Gastroesophageal sphincter (tissue), 3 donors: ENCODE data around the gene DERA.

ENCODE experiments used
- CTCF ChIP-seq, 4 experiments: fragments of 200-600 bp in 2 of 4; fragments of 450-650 bp in 2 of 4; sonication (generic) in 1 of 4; IDR thresholded peaks; one replicate each; pipeline ENCODE4 v1.5.1; 2017 to 2019; ENCODE audit warnings: antibody characterized with exemption in 4 of 4, mild to moderate bottlenecking in 2 of 4, moderate library complexity in 2 of 4
- POLR2A ChIP-seq, 2 donors: fragments of 450-650 bp; IDR thresholded peaks; one replicate each; pipeline ENCODE4 v1.6.1; 2017; ENCODE audit warnings: antibody characterized with exemption in 2 of 2, mild to moderate bottlenecking in 2 of 2, moderate library complexity in 1 of 2
- POLR2AphosphoS5 ChIP-seq: sonication (generic); formaldehyde crosslinking; IDR thresholded peaks from one replicate; pipeline ENCODE4 v1.6.1; 2017; ENCODE audit warnings: antibody characterized with exemption

DNA sequence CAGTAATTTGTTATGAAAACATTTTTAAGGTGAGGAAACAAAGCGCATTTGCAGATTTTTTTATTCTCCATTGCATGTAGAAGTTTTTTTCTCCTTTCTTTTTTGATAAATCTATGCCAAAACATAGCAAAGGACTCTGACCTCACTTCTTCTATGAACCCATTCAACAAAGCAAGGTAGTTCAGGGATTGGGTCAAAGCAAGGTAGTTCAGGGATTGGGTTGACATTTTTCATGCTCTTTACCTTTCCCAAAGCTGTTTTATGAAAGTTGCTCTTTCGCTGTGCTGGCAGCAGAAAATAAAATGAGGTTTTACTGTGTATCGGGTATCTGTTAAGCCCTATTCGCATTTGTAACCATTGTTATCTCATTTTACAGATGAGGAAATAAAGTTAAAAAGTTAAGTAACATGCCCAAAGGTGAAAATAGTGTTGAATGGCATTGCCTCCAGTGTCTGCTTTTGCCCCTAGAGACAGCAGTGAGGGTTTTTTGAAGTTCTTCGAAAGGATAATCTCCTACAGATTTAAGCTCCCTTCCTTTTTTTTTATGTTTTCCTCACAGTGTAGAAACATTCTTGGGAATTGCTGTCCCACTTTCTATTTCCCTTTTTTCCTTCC lies 18.4 kb upstream of the DERA start:
- no peak for TF ChIP-seq CTCF (IDR thresholded peaks at IDR 0.05)
- no peak for TF ChIP-seq POLR2A (IDR thresholded peaks at IDR 0.05)
- no peak for TF ChIP-seq POLR2AphosphoS5
